BJ (cell line): ENCODE measurements around the gene SFT2D1. TPM values are rescaled to one million over a fixed set of nuclear protein-coding genes. Genes with fewer than 3 reads are reported as not detected.
"Not testable (repeated sequence)": the region's sequence is repeated elsewhere in the genome, so short reads cannot be mapped to it uniquely, and the experiment has no call there.

ENCODE experiments used
- CTCF ChIA-PET: fragments of 350-600 bp; formaldehyde crosslinking; extraction: SDS; loops from one replicate; lab custom pipeline; 2021; ENCODE audit warnings: antibody characterized with exemption, inconsistent platforms; lab: Yijun Ruan, JAX
- POLR2A ChIA-PET: fragments of 300-600 bp; sonication (Branson Sonifier 250); formaldehyde crosslinking; extraction: SDS; loops from one replicate; lab custom pipeline; 2021; ENCODE audit warnings: antibody characterized with exemption; lab: Charles Lee
- DNase-seq: peaks from one replicate; pipeline ENCODE4 v3.0.0-alpha.2; 2011; ENCODE audit warnings: low read depth
- H3K27me3 ChIP-seq: 2 replicates; pipeline ENCODE4 v1.6.0; 2011; ENCODE audit warnings: low read length; ENCODE audit not compliant: control insufficient read depth, insufficient read depth
- H3K36me3 ChIP-seq: 2 replicates; pipeline ENCODE4 v1.5.1; 2011; ENCODE audit warnings: low read length; ENCODE audit not compliant: control insufficient read depth, insufficient read depth
- H3K4me3 ChIP-seq: 2 replicates; pipeline ENCODE4 v1.5.1; 2011; ENCODE audit warnings: low read depth, mild to moderate bottlenecking, control low read depth, low read length
- CTCF ChIP-seq: IDR thresholded peaks from 2 replicates; pipeline ENCODE4 v1.5.1; 2011; ENCODE audit warnings: low read depth, mild to moderate bottlenecking, control low read depth, inconsistent platforms, low read length, moderate library complexity; ENCODE audit not compliant: insufficient read depth
- polyA minus RNA-seq: library from RNA; depleted of rRNA, polyadenylated mRNA; stranded (reverse); fragments of >200 nt; gene quantifications from 2 replicates; pipeline ENCODE4 v1.2.3, GENCODE V29; 2011; rRNA and poly(A)+ RNA removed
- polyA plus RNA-seq: library from polyadenylated mRNA; depleted of rRNA; stranded (reverse); fragments of >200 nt; gene quantifications from 2 replicates; pipeline ENCODE4 v1.2.3, GENCODE V29; 2011; rRNA removed

The SFT2D1 gene
- 24.9 and 53.6 TPM in 2 replicates for polyA plus RNA-seq
- polyA minus RNA-seq = 13.7 and 14.9 TPM in 2 replicates

- POLR2A ChIA-PET = interaction anchor here (0.7 kb wide), 1 partner anchor 36 kb away, joined by 5 read pairs; no protein-coding TSS in a partner anchor
- no peak for TF ChIP-seq CTCF
- CTCF ChIA-PET = interaction anchor here (0.7 to 1.3 kb wide), 2 partner anchors 9 to 38 kb away, joined by 3 to 5 read pairs; no protein-coding TSS in a partner anchor
Observed at GRCh38 chr6:166342349-166343149, at the start of gene SFT2D1. Gene SFT2D1, minus strand, starts transcription at chr6:166342545. Its CDS starts 64 bp downstream, at chr6:166342481.

GRCh38 chr6:166389119-166389518 lies 46.8 kb upstream of the SFT2D1 start:
- Histone ChIP-seq H3K4me3 (no peak overlapping the region), H3K36me3 (no peaks in the 10 kb centered on the region), H3K27me3 (no peaks in the 10 kb centered on the region; the same call in 1 of the 2 replicates)
- DNase-seq = no peak
- no peak for TF ChIP-seq CTCF
- ChIA-PET CTCF (interaction anchor here (1.8 to 4.3 kb wide), 2 partner anchors 11 to 76 kb away, joined by 4 to 22 read pairs; no protein-coding TSS in a partner anchor), POLR2A (interaction anchor here (0.6 kb wide), 1 partner anchor 24 kb away, joined by 3 read pairs; no protein-coding TSS in a partner anchor)

More at GRCh38 chr6:166342349-166343149, at the start of gene SFT2D1:
- H3K4me3 ChIP-seq = peak within 1 kb of the TSS; percentile 92
- H3K27me3 ChIP-seq = no peaks in the 10 kb centered on the region
- H3K36me3 ChIP-seq = 0 out of 2 replicates have a peak, but pooled peaks cover 1% of the 10 kb centered on the region
- peak; percentile 12 for DNase-seq

- no peak for DNase-seq
- no peak overlapping the region for H3K4me3 ChIP-seq
- ChIA-PET CTCF (interaction anchor here (1.8 to 4.3 kb wide), 2 partner anchors 12 to 75 kb away, joined by 4 to 22 read pairs; no protein-coding TSS in a partner anchor), POLR2A (no interaction called here)
- H3K36me3 ChIP-seq = no peaks in the 10 kb centered on the region
- H3K27me3 ChIP-seq = no peaks in the 10 kb centered on the region; the same call in 1 of the 2 replicates
- TF ChIP-seq CTCF = no peak
Observed at GRCh38 chr6:166388290-166389004, 46.1 kb upstream of the SFT2D1 start.

DNA sequence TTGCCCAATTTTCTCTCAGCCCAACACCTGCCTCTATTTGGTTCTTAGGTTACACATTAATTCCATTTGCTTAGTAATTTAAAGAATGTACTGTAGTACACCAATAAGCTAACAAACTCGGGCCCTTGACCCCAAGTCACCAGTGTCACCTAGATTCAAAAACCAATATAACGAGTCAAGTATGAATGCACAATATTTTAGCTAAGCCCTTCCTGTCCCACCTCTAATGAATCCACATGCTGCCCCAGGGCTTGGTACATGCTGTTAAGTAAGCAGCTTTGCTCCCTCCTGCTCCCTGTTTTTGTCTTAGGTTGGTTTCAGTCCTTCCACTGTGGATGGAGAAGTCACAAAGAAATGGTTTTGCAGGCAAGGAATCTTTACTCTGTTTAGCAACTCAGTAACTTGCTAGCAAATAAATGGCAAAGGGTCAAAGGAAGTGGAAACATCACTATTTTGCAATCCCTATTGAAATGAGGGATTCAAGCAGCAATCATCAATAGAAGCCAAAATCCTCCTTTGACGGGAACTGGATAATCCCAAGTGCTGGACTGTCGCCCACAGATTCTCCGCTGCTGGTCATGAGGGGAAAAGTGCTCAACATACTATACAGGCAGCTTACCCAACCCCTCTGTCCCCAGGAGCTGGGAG lies 45.4 kb upstream of the SFT2D1 start:
- DNase-seq = no peak
- TF ChIP-seq CTCF = no peak
- CTCF ChIA-PET = interaction anchor here (1.8 to 4.3 kb wide), 2 partner anchors 12 to 75 kb away, joined by 4 to 22 read pairs; no protein-coding TSS in a partner anchor
- no peaks in the 10 kb centered on the region; the same call in 1 of the 2 replicates for H3K27me3 ChIP-seq
- no peak overlapping the region for H3K4me3 ChIP-seq
- POLR2A ChIA-PET = no interaction called here
- H3K36me3 ChIP-seq = no peaks in the 10 kb centered on the region

DNA sequence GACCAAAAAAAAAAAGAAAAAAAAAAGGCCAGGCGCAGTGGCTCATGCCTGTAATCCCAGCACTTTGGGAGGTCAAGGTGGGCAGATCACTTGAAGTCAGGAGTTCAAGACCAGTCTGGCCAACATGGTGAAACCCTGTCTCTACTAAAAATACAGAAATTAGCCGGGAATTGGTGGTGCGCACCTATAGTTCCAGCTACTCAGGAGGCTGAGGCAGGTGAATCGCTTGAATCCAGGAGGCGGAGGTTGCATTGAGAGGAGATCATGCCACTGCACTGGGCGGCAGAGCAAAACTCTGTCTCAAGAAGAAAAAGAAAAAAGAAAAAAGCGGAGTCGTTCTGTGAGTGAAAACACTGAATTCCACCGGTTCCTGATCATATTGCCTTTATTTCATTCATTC lies 44.8 kb upstream of the SFT2D1 start:
- H3K36me3 ChIP-seq, DNase-seq, POLR2A ChIA-PET, H3K27me3 ChIP-seq, H3K4me3 ChIP-seq: not testable (repeated sequence)
- CTCF ChIA-PET = interaction anchor here (4.3 kb wide), 1 partner anchor 13 kb away, joined by 22 read pairs; no protein-coding TSS in a partner anchor
